ENCODE measurements around the gene SP4.

DNA sequence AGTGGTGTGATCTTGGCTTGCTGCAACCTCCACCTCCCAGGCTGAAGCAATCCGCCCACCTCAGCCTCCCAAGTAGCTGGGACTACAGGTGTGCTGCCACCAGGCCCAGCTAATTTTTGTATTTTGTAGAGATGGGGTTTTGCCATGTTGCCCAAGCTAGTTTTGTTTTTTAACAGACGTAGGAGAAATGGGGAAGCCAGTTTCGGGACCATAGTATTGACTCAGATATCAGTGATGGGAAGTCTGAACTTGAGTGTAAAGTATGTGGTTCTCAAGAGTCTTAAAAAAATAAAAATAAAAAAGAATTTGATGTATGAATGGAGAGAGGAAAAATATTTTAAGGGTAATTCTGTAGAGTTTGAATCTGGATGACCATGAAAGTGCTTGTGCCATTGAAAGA is 34.2 kb downstream of the SP4 start:
- TF ChIP-seq CTCF (IDR thresholded peaks at IDR 0.05; ENCODE audit: poor library complexity) (no peak), EZH2 (IDR thresholded peaks at IDR 0.05; ENCODE audit: borderline replicate concordance) (no peak), EZH2phosphoT487 (IDR thresholded peaks at IDR 0.05; ENCODE audit: low read depth, severe bottlenecking, unreplicated experiment) (no peak)
